ENCODE data around the gene STX1B. TPM values are rescaled to one million over a fixed set of nuclear protein-coding genes. Genes with fewer than 3 reads are reported as not detected.

Gene STX1B
- total RNA-seq, 1 experiment from 2014 or later = 3.7 TPM

- in situ Hi-C loops (cut with HindIII; ENCODE audit: low pct_unique_long_range_greater_than_20kb, low sequenced_read_pairs) (no loop called here), intact Hi-C loops (cut with micrococcal nuclease; ENCODE audit: unreplicated experiment) (no loop called here)
- no peak for DNase-seq (ENCODE audit: low read depth, low spot score)
- no peak for TF ChIP-seq SIN3A (IDR thresholded peaks at IDR 0.05; ENCODE audit: borderline replicate concordance, insufficient read depth, low read depth, low read length)
- Histone ChIP-seq H3K36me3 (ENCODE audit: control insufficient read depth, insufficient read depth, low read length) (no peaks in the 10 kb centered on the region), H3K27ac (ENCODE audit: low read length) (no peak overlapping the region), H3K27me3 (ENCODE audit: control insufficient read depth, insufficient read depth, low read length) (no peaks in the 10 kb centered on the region), H3K4me3 (ENCODE audit: low read depth in 2 of 2, low read length in 2 of 2) (no peak overlapping the region), H3K9me3 (ENCODE audit: control insufficient read depth, insufficient read depth, low read depth, low read length) (no peaks in the 10 kb centered on the region), H3K4me1 (ENCODE audit: control insufficient read depth, insufficient read depth, low read length) (peaks cover 27% of the 10 kb centered on the region)
- ChIA-PET CTCF (no interaction called here), POLR2A (no interaction called here)
- no TSS peak for BruUV-seq (replicated peaks)
- no peak for ATAC-seq
Measured at GRCh38 chr16:31001507-31002249, 8.8 kb downstream of the STX1B start.

GRCh38 chr16:31000671-31001382 lies 9.6 kb downstream of the STX1B start:
- Histone ChIP-seq H3K4me3 (ENCODE audit: low read depth in 2 of 2, low read length in 2 of 2) (no peak overlapping the region), H3K4me1 (ENCODE audit: control insufficient read depth, insufficient read depth, low read length) (peaks cover 26% of the 10 kb centered on the region), H3K9me3 (ENCODE audit: control insufficient read depth, insufficient read depth, low read depth, low read length) (no peaks in the 10 kb centered on the region), H3K27me3 (ENCODE audit: control insufficient read depth, insufficient read depth, low read length) (no peaks in the 10 kb centered on the region), H3K27ac (ENCODE audit: low read length) (no peak overlapping the region), H3K36me3 (ENCODE audit: control insufficient read depth, insufficient read depth, low read length) (no peaks in the 10 kb centered on the region)
- no peak for ATAC-seq
- POLR2A ChIA-PET = no interaction called here
- BruUV-seq (replicated peaks) = no TSS peak
- in situ Hi-C loops (cut with HindIII; ENCODE audit: low pct_unique_long_range_greater_than_20kb, low sequenced_read_pairs) = no loop called here
- TF ChIP-seq TCF7L2 (IDR thresholded peaks at IDR 0.05; ENCODE audit: low read depth, low read length) = no peak
- intact Hi-C loops (cut with micrococcal nuclease; ENCODE audit: unreplicated experiment) = no loop called here
- CTCF ChIA-PET = no interaction called here
- no peak for DNase-seq (ENCODE audit: low read depth, low spot score)

GRCh38 chr16:30998852-30999761 lies 11.3 kb downstream of the STX1B start:
- in situ Hi-C loops (cut with HindIII; ENCODE audit: low pct_unique_long_range_greater_than_20kb, low sequenced_read_pairs) = no loop called here
- ChIA-PET POLR2A (no interaction called here), CTCF (interaction anchor here (0.6 to 1.3 kb wide), 2 partner anchors 14 to 15 kb away, joined by 3 to 8 read pairs; no protein-coding TSS in a partner anchor)
- TF ChIP-seq CTCF (IDR thresholded peaks at IDR 0.05) = no peak
- no peak for TF ChIP-seq TCF7L2 (IDR thresholded peaks at IDR 0.05; ENCODE audit: low read depth, low read length)
- TF ChIP-seq POLR2AphosphoS5 (IDR thresholded peaks at IDR 0.05; ENCODE audit: low read depth, low read length) = no peak
- no peak for TF ChIP-seq REST (IDR thresholded peaks at IDR 0.05; ENCODE audit: insufficient read depth in 1 of 2, low read depth in 2 of 2, low read length in 1 of 2)
- TF ChIP-seq SIN3A (IDR thresholded peaks at IDR 0.05; ENCODE audit: borderline replicate concordance, insufficient read depth, low read depth, low read length) = no peak
- Histone ChIP-seq H3K4me1 (ENCODE audit: control insufficient read depth, insufficient read depth, low read length) (peaks cover 28% of the 10 kb centered on the region), H3K4me3 (ENCODE audit: low read depth in 2 of 2, low read length in 2 of 2) (no peak overlapping the region), H3K27ac (ENCODE audit: low read length) (peak overlapping the region; percentile 77), H3K27me3 (ENCODE audit: control insufficient read depth, insufficient read depth, low read length) (no peaks in the 10 kb centered on the region), H3K9me3 (ENCODE audit: control insufficient read depth, insufficient read depth, low read depth, low read length) (no peaks in the 10 kb centered on the region), H3K36me3 (ENCODE audit: control insufficient read depth, insufficient read depth, low read length) (no peaks in the 10 kb centered on the region)
- no peak for ATAC-seq
- intact Hi-C loops (cut with micrococcal nuclease; ENCODE audit: unreplicated experiment) = loop anchor here (1.0 to 10.0 kb wide), 2 partner anchors 28 to 446 kb away; partner anchors contain the start of gene ZNF843
- BruUV-seq (replicated peaks) = no TSS peak
- no peak for DNase-seq (ENCODE audit: low read depth, low spot score)

Data from Panc1 (cell line).